Right ventricle myocardium superior (tissue), 1 donor: ENCODE measurements around the gene SLC16A5. TPM values are rescaled to one million over a fixed set of nuclear protein-coding genes. Genes with fewer than 3 reads are reported as not detected.
"Not testable (repeated sequence)": the region's sequence is repeated elsewhere in the genome, so short reads cannot be mapped to it uniquely, and the experiment has no call there.

Experiments
- ATAC-seq: fragments of 200-7000 bp; cut with Tn5 transposase; one replicate; pipeline ENCODE4 v1.9.1; 2020; ENCODE audit warnings: mild to moderate bottlenecking; ENCODE audit not compliant: poor library complexity
- DNase-seq: peaks from one replicate; pipeline ENCODE4 v3.0.0-alpha.2; 2020
- intact Hi-C: fragments of 100-400 bp; cut with DNase I; formaldehyde crosslinking; loops from one replicate; pipeline ENCODE4 v1.11.2; 2022
- total RNA-seq: library from RNA; stranded (reverse); fragmentation: NEBNext Ultra II Directional; extraction: Animal tissue kit (Norgen Biotek cat#: 25700); gene quantifications from one replicate; pipeline ENCODE4 v1.2.1, GENCODE V29; 2021
- donor health status: DM: no; HTN: yes; CAD: no; lungs with severe emphysema.

The SLC16A5 gene
- total RNA-seq, 1 donor from 2014 or later: 6.5 TPM

DNA sequence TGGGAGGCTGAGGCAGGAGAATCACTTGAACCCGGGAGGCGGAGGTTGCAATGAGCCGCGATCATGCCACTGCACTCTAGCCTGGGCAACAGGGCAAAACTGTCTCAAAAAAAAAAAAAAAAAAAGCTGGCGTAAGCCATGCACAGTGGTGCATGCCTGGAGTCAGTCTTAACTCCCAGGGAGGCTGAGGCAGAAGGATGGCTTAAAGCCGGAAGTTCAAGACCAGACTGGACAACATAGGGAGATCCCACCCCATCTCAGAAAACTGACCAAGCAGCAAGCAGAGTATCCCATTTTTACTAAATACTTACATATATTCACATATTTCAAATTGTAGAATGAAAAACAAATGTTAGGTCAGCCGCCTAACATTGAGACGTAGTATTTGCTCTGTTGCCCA is 39.2 kb downstream of the SLC16A5 start:
- intact Hi-C loops: no loop called here
- ATAC-seq (no peak), DNase-seq (no peak)

DNA sequence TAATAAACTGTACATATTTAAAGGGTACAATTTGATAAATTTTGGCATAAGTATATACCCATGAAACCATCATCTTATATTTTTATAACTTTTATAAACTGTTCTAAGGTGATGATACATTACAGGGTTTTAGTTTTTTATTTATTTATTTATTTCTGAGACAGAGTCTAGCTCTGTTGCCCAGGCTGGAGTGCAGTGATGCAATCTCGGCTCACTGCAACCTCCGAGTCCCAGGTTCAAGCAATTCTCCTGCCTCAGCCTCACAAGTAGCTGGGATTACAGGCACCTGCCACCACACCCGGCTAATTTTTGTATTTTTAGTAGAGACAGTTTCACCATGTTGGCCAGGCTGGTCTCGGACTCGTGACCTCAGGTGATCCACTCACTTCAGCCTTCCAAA is 40.2 kb downstream of the SLC16A5 start:
- DNase-seq, ATAC-seq, intact Hi-C loops: not testable (repeated sequence)

- ATAC-seq (no peak), DNase-seq (peak; percentile 42)
- intact Hi-C loops: no loop called here
Measured at GRCh38 chr17:75128694-75129505, 41.1 kb downstream of the SLC16A5 start.

DNA sequence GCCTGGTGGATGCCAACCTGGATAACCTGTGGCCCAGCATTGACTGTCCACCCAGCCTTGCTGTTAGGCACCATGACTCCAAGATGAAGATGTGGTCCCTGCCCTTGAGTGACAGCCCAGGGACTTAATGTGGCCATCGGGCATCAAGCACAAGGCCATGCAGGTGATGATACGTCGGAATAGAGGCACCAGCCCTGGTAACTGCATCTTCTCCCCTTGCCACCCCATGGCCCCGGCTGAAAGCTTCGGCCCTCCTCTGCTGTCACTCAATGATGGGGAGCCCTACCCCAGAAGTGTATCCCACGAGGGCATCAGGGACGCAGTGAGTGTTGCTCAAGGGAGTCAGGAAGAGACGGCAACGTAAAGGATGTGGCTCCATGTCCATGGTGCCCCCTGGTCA is 41.8 kb downstream of the SLC16A5 start:
- peak; percentile 26 for DNase-seq
- ATAC-seq: no peak
- intact Hi-C loops: no loop called here

- intact Hi-C loops: no loop called here
- DNase-seq (peak; percentile 43), ATAC-seq (no peak)
Measured at GRCh38 chr17:75130059-75130631, 42.4 kb downstream of the SLC16A5 start.

GRCh38 chr17:75130632-75131277 is 43.0 kb downstream of the SLC16A5 start:
- ATAC-seq: peak; percentile 66
- intact Hi-C loops: no loop called here
- DNase-seq: peak; percentile 63

DNA sequence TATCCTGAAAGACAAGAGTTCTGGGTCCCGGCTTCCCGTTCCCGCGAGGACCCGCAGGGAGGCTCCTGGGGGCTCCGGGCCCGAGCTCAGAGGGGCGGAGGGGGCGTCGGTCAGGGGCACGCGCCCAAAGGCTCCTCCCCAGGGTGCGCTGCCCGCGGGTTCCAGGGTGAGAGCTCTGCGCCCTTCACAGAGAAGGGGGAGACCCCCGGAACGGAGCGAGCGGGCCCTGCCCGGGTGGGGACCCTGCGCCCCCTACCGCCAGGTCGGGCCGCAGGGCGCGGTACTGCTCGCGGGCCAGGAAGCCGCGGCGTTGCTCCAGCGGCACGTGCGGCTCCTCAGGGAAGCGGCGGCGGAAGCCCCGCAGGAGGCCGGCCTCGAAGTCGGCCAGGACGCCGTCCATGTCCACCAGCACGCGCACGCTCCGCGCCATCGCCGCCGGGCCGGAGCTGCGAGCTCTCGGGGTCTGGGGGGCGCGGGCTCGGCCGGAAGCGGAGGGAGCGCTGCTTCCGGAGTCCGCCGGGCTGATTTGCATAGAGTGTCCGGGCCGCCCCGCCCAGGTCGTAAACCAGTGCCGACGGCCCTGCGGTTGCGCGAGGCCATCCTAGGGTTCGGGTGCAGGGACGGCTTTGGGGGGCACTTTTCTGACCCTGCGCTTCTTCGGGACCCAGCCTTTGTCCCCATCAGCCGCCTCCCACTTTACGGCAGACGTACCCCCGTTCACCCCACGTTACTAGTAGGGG is 43.7 kb downstream of the SLC16A5 start, which contains the start of gene NT5C:
Gene NT5C, minus strand, starts transcription at position 465 of the 740 bp plus-strand sequence. Its CDS starts 35 bp downstream, at position 430.
- ATAC-seq: peak; percentile 96
- intact Hi-C loops: no loop called here
- DNase-seq: peak; percentile 91

GRCh38 chr17:75132018-75133000 is 44.6 kb downstream of the SLC16A5 start:
- ATAC-seq, intact Hi-C loops: not testable (repeated sequence)
- DNase-seq: peak; percentile 22

DNA sequence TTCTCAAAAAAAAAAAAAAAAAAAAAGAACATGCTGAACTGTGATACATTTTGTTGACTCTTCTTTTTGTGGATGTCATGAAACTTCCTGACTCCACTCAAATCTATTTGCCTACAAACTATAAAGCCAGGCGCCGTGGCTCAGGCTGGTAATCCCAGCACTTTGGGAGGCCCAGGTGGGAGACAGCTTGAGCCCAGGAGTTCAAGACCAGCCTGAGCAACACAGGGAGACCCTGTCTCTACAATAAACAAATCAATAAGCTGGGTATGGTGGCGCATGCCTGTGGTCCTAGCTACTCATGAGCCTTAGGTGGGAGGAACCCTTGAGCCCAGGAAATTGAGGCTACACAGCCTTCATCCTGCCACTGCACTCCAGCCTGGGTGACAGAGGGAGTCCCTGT is 45.2 kb downstream of the SLC16A5 start:
- ATAC-seq: no peak
- intact Hi-C loops: no loop called here
- peak; percentile 12 for DNase-seq

- ATAC-seq, intact Hi-C loops: not testable (repeated sequence)
- DNase-seq: peak; percentile 3
Measured at GRCh38 chr17:75133607-75134347, 46.0 kb downstream of the SLC16A5 start.

GRCh38 chr17:75135452-75135851 is 47.7 kb downstream of the SLC16A5 start:
- no peak for ATAC-seq
- no peak for DNase-seq
- intact Hi-C loops: no loop called here

GRCh38 chr17:75135946-75136345 is 48.2 kb downstream of the SLC16A5 start:
- DNase-seq: no peak
- intact Hi-C loops: no loop called here
- ATAC-seq: no peak

DNA sequence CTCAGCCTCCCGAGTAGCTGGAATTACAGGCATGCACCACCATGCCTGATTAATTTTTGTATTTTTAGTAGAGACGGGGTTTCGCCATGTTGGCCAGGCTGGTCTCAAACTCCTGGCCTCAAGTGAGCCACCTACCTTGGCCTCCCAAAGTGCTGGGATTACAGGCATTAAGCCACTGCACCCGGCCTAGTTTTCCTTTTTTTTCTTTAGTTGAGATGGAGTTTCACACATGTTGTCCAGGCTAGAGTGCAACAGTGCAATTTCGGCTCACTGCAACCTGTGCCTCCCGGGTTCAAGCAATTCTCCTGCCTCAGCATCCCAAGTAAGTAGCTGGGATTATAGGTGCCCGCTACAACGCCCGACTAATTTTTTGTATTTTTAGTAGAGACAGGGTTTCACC is 50.0 kb downstream of the SLC16A5 start:
- ATAC-seq, intact Hi-C loops, DNase-seq: not testable (repeated sequence)

- ATAC-seq (no peak), DNase-seq (no peak)
- intact Hi-C loops: no loop called here
Measured at GRCh38 chr17:75138519-75138918, 50.8 kb downstream of the SLC16A5 start.

GRCh38 chr17:75142236-75142971 is 54.6 kb downstream of the SLC16A5 start:
- intact Hi-C loops: no loop called here
- no peak for ATAC-seq
- DNase-seq: no peak

GRCh38 chr17:75144816-75145512 is 57.2 kb downstream of the SLC16A5 start:
- DNase-seq (no peak), ATAC-seq (no peak)
- intact Hi-C loops: no loop called here
